Cardiac fibroblast (primary cell): ENCODE measurements around the gene NDUFS7.

Experiments used
- DNase-seq, 2 donors: peaks; one replicate each; pipeline versions ENCODE4 v3.0.0 to v3.0.0-alpha.2; 2010; ENCODE audit warnings: low read depth in 2 of 2
- H3K4me3 ChIP-seq, 2 donors: replicated peaks in 1 of 2; 1 replicate in 1 of 2; 2 replicates in 1 of 2; pipeline ENCODE4 v1.5.1; 2011; ENCODE audit warnings: low read depth in 2 of 2, low read length in 2 of 2, mild to moderate bottlenecking in 2 of 2, moderate library complexity in 1 of 2
- CTCF ChIP-seq: IDR thresholded peaks from one replicate; pipeline ENCODE4 v1.5.1; 2011; ENCODE audit warnings: low read depth, mild to moderate bottlenecking, low read length, inconsistent platforms

Gene NDUFS7

GRCh38 chr19:1409204-1410005, 25.7 kb downstream of the NDUFS7 start:
- DNase-seq: no peak
- TF ChIP-seq CTCF: no peak

GRCh38 chr19:1410136-1410786, 26.6 kb downstream of the NDUFS7 start:
- peak; percentile 35 to 57 for DNase-seq
- H3K4me3 ChIP-seq: peak overlapping the region in 1 of 2 donors; percentile 84
- no peak for TF ChIP-seq CTCF

More at GRCh38 chr19:1409204-1410005, 25.7 kb downstream of the NDUFS7 start:
- H3K4me3 ChIP-seq: peak overlapping the region; percentile 84 to 98

- H3K4me3 ChIP-seq: no peak overlapping the region
- TF ChIP-seq CTCF: no peak
- DNase-seq: no peak
Measured at GRCh38 chr19:1410789-1411188, 27.1 kb downstream of the NDUFS7 start.

GRCh38 chr19:1411255-1412191, 27.8 kb downstream of the NDUFS7 start:
- H3K4me3 ChIP-seq: no peak overlapping the region
- peak; percentile 53 to 78 for DNase-seq
- TF ChIP-seq CTCF: no peak

GRCh38 chr19:1412323-1412923, 28.7 kb downstream of the NDUFS7 start:
- no peak for DNase-seq
- H3K4me3 ChIP-seq: no peak overlapping the region

More at GRCh38 chr19:1412323-1412923, 28.7 kb downstream of the NDUFS7 start:
- TF ChIP-seq CTCF: no peak
